AG09319 (cell line): ENCODE measurements around the gene KAT5.
"Not testable (repeated sequence)": the region's sequence is repeated elsewhere in the genome, so short reads cannot be mapped to it uniquely, and the experiment has no call there.

Source experiments
- DNase-seq: peaks from one replicate; pipeline ENCODE4 v3.0.0-alpha.2; 2010; ENCODE audit warnings: low read depth; ENCODE audit errors: extremely low read depth
- TF ChIP-seq, protein P1 (sequence below): IDR thresholded peaks from 2 replicates; pipeline ENCODE4 v1.5.1; 2011; ENCODE audit warnings: low read depth, mild to moderate bottlenecking, inconsistent platforms, low read length, moderate library complexity

The KAT5 gene

DNA sequence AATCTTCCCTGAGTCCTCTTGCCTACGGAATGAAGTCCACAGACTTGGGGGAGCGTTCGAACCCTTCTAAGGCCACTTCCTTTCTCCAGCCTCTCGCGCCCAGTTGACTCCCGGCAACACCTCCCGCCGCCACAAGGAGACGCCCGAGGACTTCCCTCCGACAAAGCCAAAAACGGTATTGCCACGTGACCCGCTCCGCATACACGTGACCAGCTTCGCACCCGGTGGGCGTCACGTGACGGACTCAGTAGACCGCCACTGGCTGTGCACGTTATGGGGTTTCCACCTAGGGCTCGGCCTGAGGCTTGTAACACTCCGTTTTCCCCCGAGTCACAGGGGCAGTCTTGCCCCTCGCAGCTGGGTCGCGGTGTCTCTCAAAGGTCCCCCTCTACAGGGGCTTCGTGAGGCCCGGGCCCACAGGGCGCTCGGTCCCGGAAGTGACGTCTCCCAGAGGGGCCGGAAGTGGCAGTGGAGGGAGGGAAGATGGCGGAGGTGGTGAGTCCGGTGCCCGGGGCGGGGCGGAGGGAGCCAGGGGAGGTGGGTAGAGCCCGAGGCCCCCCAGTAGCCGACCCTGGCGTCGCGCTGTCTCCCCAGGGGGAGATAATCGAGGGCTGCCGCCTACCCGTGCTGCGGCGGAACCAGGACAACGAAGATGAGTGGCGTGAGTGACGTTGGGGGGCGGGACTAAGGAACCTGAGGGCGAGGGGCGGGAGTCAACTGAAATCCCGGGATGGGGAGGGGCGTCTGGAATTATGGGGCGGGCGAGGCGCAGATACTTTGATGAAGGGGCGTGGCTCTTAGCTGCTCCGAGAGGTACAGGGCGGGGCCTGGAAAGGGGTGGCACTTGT, at the start of gene KAT5:
TSS of gene KAT5 (plus strand) at position 468 of the 848 bp plus-strand sequence. CDS start at position 484, 16 bp downstream.
- DNase-seq = peak; percentile 94
- TF ChIP-seq, protein P1, sequence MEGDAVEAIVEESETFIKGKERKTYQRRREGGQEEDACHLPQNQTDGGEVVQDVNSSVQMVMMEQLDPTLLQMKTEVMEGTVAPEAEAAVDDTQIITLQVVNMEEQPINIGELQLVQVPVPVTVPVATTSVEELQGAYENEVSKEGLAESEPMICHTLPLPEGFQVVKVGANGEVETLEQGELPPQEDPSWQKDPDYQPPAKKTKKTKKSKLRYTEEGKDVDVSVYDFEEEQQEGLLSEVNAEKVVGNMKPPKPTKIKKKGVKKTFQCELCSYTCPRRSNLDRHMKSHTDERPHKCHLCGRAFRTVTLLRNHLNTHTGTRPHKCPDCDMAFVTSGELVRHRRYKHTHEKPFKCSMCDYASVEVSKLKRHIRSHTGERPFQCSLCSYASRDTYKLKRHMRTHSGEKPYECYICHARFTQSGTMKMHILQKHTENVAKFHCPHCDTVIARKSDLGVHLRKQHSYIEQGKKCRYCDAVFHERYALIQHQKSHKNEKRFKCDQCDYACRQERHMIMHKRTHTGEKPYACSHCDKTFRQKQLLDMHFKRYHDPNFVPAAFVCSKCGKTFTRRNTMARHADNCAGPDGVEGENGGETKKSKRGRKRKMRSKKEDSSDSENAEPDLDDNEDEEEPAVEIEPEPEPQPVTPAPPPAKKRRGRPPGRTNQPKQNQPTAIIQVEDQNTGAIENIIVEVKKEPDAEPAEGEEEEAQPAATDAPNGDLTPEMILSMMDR = peak; percentile 99

DNA sequence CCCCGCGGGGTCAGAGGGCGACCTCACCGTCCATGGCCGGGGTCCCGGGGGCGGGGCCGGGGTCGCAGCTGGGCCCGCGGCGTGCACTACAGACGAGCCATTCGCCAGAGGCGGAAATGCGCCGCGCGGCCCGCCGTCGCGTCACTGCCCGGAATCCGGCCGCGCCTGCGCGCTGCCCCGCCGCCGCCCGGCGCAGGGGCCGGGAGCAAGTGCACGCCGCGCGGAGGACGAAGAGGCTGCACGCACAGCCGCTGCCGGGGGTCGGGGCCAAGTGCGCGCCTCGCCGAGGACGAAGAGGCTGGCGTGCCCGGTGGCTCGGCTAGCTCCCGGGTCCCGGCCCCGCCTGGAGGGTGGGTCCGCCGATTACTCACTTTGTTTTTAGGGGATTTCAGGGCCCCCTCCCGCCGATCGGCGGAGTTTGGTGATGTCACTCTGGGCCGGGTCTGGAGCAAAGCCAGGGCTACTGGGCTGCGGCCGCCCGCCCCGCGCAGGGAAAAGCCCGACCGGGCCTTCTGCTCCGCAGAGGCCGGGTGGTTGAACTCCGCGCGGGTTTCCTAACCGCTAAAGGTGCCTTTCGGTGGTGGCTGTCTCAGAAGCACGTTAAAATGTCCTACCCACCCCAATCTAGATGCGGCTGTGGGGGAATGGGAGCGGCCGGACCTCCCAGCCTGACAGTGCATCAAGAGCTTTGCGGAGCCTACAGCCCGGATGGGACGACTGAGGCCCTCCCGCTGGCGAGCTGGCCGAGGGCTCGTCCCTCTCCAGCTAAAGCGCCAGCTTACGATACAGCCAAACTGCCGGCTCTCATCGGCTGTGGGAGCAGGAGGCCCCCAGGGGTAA, 49.0 kb upstream of the KAT5 start, which contains the start of gene RELA:
TSS of gene RELA (minus strand) at position 118 of the 840 bp plus-strand sequence. CDS start at position 34, 84 bp downstream.
- peak; percentile 90 for DNase-seq
- TF ChIP-seq, protein P1 = no peak

DNA sequence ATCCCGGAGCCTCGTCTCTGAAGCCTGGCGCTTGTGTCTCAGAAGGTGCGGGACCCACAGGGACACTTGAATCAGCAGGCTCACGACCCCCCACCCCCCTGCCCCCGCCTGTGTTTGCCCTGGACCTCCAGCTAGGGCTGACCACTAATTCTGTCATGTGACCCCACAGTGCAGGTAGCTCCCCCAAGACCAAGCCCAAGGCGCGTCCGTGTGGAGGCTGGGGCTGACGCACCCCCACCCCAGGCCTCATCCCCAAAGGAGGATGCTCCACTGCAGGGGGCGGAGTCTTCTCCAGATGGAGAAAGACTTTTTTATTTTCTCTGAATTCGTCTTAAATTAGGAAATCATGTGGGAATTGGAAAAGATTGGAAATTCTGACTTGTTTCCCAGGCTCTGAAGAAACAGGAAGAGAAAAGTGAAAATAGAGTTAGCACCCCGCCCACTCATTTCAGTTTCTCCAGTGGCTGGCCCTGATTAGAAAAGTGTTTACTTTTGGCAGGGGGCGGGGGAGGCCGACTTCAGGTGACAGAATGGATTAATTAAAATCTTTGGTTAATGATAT, 48.3 kb upstream of the KAT5 start:
- DNase-seq = peak; percentile 45
- TF ChIP-seq, protein P1 = no peak

DNA sequence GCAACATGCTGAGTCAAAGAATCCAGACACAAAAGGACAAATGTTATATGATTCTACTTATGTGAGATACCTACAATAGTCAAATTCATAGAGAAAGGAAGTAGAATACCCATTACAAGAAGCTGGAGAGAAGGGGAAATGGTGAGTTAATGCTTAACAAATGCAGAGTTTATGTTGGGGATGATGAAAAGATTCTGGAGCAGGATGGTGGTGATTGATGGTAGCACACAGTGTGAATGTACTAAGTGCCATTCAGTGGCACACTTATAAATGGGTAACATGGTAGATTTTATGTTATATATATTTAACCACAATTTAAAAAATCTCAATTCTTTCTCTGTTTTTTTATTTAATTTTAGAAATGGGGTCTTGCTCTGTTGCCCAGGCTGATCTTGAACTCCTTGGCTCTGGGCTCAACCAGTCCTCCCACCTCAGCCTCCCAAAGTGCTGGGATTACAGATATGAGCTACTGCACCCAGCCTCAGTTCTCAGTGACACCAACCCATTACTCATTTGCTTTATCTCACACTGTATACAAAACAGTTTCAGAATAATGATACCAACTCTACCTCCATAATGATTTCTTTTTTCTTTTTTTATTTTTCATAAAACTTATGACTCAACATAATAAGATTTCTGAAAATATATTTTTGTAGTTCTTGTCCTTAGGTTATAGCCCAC, 39.7 kb upstream of the KAT5 start:
- no peak for DNase-seq
- TF ChIP-seq, protein P1 = no peak

DNA sequence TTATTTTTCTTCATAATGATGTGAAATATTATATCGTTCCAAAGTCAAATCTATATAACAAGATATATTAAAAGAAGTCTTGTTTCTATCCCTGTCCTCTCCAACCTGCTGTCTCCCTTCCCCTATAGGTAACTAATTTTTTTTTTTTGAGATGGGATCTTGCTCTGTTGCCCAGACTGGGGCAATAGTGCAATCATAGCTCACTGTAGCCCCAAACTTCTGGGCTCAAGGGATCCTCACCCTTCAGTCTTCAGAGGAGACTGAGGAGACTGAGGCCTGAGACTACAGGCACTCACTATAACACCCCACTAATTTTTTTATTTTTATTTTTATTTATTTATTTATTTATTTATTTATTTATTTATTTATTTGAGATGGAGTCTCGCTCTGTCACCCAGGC, 39.1 kb upstream of the KAT5 start:
- no peak for DNase-seq
- TF ChIP-seq, protein P1 = no peak

DNA sequence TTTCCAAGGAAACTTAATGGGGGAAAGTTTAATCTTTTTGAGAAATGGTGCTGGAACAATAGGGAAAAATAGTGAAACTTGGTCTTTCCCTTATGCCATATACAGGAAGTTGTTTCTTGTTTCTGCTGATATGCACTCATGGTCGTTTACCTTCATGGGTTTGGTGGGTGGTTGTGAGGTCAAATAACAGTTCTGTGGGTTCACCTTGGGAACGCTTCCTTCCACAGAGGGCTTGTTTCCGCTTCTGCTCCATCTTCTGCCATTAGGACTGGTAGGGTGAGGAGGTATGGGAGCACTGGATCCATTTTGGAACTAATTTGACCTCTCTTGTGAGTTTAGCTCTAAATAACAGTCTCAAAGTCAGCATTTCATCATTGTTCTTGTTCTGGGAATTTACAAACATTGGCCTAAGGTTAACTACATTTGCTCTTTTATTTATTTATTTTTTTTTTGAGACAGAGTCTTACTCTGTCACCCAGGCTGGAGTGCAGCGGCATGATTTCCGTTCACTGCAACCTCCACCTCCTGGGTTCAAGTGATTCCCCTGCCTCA, 31.8 kb upstream of the KAT5 start:
- TF ChIP-seq, protein P1 = no peak
- no peak for DNase-seq

DNA sequence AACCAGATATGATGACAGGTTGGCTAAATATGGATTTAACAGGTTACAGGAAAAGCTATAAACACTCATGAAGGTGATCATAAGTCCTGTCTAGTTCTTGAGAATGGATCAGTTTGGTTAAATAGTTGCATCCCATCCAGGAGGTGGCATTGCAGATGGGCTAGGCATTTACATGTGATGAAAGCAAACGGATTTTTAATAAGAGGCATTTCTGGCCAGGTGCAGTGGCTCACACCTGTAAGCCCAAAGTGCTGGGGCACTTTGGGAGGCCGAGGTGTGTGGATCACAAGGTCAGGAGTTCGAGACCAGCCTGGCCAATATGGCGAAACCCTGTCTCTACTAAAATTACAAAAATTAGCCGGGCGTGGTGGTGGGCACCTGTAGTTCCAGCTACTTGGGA, 28.6 kb upstream of the KAT5 start:
- not testable (repeated sequence) for DNase-seq
